Ecto neural progenitor cell (in vitro differentiated cells): Measurements from ENCODE around the gene AURKB.
"Not testable (repeated sequence)": the region's sequence is repeated elsewhere in the genome, so short reads cannot be mapped to it uniquely, and the experiment has no call there.

ENCODE experiments used
- DNase-seq: peaks from one replicate; pipeline ENCODE4 v3.0.0-alpha.2; 2018; ENCODE audit warnings: low spot score

The AURKB gene

DNA sequence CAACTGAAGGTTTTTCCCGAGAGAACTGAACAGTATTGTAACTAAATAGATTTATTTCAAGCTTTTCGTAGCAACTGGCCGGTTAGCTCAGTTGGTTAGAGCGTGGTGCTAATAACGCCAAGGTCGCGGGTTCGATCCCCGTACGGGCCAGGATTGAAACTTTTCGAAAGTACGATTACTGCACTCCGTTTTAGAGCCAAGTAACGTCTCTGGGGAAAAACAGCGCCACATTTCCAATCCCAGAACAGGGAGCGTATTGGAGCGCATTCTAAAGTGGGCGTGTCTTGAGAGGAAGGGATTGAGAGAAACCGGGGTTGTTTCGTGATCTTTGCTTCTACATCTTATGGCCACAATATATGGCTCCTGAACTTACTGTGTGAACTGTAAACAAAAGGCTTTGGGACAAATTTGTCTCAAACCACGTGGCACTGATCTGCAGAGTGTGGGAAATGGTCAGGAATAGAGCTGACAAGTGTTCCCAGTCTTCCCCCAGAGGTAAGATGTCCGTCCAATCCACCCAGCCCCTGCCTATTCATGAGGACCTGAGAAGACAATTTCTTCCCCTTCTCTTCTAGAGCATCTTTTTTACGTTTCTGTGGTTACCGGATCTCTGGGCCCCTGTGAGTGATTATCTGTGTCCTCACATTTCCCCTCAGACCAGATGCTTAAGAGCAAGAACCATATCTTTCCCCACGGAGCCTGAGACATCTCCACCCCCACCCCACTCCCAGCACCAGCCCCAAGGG, 22.7 kb downstream of the AURKB start:
- DNase-seq = peak; percentile 98

DNA sequence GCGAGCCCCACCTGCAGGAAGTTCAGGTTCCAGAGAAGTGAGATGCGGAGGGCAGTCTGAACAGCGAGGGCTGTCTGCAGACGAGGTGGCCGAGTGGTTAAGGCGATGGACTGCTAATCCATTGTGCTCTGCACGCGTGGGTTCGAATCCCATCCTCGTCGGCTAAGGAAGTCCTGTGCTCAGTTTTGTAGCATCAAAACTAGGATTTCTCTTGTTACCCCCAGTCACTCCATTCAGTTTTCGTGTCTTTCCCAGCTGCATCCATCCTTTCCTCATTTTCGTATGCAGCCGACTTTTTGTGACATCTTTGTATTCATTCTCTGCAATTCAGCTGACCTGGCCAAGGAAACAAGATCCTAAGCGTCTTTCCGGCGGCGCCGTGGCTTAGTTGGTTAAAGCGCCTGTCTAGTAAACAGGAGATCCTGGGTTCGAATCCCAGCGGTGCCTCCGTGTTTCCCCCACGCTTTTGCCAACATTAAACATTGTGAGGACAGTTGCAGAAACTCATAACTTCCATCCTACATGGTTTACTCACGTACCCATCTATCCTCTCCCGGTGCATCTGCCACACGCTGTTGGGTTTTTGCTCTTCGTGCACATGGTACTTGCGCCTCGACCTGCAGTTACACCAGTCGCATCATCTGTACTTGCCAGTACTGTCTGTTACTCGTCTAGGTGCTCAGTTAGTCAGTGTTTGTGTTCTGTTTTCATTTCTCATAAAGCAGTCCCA, 23.4 kb downstream of the AURKB start:
- peak; percentile 99 for DNase-seq

DNA sequence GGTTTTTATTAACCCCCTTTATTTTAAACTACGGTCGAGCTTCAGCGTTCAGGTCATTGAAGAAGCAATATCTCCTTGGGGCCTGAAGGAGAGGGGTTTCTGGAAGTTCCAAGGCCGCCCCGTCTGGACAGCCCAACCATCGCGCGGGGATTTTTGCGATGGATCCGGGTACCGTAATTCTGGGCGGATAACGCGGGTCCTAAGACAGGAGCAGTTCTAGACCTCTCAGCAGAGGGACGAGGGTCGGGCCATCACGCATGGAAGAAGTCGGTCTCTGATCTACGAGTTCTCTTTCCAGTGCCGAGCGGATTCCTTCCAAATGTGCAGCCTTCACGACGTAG, 24.0 kb downstream of the AURKB start:
- DNase-seq = no peak

DNA sequence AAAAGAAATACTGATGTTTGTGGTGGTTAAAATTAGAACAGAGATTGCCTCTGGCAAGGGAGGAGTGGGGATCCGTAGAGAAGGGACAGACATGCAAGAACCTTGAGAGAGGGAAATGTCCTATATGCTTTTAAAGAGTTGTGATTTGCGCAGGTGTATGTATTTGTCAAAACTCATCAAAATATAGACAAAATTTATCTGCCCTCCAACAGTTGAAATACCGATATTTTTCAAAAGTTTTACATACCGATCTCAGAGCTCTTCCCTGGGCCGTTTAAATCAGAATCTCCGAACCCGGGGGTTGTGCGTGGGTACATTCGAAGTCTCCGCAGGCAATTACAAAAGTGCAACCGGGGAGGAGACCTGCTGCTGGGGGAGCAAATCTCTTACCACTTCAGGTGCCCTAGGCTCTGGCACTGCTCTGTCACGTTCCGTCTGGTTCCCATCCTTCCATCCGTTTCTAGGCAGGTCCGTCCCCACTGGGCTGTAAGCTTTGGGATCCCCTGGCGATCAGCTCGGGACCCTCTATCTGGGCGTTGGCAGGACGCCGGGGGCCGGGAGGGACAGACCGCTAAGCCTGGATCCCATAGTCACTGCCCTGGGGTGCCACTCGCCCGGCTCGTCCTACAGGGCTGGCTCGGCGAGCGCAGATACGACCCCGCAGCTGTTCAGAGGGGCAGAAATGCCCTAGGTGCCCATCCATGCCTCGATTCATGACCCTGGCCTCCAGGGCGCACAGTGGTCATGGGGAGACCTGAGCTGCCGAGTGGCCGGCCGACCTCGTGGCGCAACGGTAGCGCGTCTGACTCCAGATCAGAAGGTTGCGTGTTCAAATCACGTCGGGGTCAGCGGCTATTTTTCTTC, 24.6 kb downstream of the AURKB start:
- DNase-seq = peak; percentile 100

DNA sequence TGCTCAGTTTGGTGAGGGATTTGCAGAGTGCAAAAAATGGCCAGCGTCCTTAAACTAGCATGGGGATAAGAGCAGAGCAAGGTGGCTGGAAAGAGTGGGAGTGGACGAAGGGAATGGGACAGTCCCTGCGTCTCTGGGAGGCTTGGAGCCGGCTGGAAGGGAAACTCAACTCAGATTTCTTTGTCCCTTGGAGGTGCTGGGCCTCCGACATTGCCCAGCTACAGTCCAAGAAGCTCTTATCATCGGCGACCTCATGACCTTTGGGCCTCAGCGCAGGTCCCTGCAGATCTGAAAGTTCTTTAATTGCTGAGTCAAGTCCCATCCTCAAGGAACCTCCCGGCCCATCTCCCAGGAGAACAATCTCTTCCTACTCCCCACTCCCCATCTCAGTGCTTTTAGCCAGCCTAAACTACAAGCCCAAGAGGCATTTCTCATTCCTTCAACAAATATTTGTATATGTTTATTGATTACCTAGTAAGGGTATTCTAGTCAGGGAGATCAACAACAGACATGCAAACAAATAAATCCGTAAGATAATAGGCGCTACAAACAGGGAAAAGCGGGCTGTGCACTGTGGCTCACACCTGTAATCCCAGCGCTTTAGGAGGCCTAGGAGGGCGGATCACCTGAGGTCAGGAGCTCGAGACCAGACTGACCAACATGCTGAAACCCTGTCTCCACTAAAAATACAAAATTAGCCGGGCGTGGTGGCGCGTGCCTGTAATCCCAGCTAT, 33.2 kb downstream of the AURKB start:
- DNase-seq = no peak

DNA sequence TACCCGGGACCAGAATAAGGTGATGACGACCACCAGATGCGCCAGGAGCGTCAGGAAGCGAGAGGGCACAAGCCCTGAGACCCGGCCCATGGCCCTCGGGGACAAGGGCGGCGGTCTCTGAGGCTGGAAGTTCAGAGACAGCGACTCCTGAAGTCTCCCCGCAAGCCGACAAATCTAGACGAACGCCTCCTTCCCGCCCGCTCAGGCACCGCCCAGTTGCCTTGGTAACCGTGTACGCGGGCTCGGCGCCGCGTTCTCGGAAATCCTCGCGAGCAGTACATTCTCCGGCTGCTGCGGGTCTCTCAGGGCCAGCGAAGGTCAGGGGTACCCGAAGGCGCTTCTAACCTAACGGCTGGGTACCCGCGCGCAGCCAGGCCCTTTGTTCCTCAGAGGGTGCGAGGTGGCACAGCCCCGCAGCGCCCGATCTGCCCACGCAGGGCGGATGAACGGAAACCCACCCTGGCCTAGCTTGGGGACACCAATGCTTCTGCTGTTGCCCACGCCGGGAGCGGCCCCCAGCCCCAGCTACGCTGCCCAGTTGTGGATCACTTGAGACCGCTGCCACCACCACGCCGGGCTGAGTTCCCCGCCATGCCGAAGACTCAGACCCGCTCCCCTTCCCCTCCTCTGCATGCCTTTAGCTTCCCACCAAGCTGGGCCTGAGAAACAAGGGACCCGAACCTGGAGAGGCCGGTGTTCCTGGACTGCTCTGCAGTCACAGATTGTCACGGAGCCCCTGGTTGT, 34.0 kb downstream of the AURKB start, which contains the start of gene TMEM107:
TMEM107 (minus strand) TSS at position 184 of the 744 bp plus-strand sequence; CDS start at position 90, 94 bp downstream.
- peak; percentile 97 for DNase-seq

DNA sequence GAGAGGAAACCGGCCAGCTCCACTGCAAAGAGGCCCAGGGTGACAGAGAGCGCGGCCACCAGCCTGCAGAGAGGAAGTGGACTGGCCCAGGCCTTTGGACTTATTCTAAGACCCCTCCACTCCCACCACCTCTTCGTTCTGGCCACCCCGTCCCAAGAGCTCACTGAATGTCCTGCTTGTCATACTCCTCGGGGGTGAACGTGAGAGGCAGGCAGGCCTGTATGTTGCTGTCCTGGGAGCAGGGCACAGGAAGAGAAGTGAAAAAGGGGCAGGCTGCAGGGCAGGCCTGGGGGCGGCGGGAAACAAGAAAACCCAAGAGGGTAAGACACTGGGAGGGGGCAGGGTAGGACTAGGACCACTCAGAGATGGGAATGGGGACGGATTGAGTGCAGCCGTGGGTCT, 34.6 kb downstream of the AURKB start:
- peak; percentile 67 for DNase-seq

DNA sequence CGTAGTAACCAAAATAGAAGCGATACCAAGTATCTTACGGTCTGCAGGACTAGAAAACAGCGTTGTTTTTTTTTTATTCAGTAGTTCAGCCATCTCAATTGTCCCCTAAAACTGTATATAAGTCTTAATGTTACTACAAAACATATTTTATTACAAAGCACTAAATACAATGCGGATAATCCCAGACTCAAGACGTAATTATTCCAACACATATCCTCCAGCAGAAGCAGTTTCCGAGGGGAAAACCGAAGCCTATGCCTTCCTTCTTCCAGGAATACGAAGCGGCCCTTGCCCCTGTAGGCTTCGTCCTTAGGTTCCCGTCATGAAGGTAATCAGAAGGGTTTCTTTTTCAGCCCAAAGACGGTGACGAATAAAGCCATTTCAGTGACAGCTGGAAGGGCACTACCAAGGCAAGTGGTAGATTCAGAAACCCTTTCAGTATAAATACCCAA, 36.5 kb downstream of the AURKB start:
- DNase-seq = no peak

DNA sequence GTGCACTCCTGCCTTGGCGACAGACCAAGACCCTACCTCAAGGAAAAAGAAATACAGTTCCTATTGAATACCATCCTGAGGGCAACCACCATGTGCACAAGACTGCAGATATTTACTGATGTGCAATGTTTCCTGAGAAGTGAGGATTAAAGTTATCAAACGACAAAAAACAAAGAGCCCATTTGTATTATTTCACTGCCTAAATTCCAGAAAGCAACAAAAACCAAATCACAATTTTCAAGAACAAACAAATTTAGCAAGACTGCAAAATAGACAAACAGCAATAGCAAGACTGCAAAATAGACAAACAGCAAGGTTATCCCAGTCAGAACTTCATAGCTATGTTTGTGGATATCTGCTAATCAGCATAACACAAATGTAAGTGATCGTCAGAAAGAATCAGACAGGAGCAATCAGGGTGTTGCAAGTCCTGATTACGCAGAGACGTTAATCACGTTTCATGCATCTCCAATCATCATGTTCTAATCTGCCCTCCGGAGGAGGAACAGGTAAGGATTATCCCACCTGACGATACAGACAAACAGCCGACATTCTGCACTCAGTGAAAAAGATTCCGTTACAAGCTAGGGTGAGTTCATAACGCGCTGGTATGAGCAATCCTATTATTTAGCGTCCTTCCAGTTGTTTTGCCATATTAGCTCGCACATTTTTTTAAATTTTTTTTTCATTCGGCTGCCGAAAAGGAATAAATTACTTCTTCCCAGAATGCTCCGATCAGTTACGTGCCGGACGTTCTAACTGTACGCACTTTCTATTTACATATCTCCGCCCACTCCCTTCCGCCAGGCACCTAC, 37.1 kb downstream of the AURKB start:
- peak; percentile 86 for DNase-seq

DNA sequence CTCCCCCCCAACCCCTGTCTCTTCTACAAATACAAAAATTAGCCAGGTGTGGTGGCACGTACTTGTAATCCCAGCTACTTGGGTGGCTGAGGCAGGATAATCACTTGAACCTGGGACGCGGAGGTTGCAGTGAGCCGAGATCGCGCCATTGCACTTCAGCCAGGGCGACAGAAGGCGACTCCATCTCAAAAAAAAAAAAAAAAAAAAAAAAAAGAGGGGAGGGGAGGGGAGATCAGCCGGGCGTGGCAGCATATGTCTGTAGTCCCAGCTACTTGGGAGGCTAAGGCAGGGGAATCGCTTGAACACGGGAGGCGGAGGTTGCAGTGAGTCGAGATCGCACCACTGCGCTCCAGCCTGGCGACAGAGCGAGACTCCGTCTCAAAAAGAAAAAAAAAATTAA, 40.2 kb downstream of the AURKB start:
- not testable (repeated sequence) for DNase-seq

DNA sequence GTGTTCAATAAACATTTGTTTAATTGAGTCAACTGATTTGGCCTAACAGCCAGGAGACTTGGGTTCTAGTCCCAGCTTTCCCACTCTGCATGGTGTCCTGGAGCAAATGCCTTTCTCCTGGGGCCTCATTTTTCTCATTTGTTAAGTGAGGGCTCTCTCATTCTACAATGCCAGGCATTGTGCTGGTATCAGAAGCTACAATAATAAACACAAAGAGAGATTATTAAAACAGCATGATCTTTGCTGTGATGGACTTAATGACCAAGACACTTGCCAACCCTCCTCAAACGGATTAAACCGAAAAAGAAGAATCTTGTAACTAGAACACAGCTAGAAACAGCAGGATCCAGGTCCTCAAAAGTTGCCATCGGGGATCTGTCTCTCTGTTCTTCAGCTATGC, 42.8 kb downstream of the AURKB start:
- DNase-seq = no peak

DNA sequence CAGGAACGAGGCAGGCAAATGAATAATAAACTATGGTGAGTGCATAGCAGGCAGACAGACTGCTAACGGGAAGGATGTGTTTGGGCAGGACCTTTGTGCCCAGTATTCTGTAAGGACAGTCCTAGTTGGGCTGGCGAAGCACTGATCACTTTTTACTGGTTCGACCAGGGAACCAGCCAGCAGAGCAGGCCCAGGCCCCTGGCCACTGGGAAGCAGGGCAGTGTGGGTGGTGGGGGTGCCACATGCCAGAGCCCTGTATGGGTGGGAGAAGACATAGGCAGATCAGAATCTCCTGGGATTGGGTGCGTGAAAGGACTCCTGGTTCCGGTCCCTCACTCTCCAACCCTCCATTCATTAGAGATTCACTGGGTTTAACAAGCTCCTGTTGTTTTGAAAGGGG, 43.6 kb downstream of the AURKB start:
- no peak for DNase-seq

DNA sequence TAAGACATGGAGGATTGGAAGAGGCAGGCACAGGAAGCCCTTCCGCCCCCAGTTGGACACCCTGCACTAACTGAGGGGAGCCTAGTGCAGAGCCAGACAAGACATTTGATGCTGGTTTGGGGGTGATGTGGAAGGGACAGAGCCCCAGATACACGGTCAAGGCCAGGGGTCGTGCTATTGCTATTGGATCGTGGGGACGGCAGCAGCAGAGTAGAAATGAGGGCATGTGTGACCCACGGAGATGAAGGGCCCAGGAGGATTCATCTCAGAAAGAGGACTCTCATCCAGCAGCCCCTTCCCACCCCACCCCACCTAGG, 45.6 kb downstream of the AURKB start:
- peak; percentile 45 for DNase-seq

DNA sequence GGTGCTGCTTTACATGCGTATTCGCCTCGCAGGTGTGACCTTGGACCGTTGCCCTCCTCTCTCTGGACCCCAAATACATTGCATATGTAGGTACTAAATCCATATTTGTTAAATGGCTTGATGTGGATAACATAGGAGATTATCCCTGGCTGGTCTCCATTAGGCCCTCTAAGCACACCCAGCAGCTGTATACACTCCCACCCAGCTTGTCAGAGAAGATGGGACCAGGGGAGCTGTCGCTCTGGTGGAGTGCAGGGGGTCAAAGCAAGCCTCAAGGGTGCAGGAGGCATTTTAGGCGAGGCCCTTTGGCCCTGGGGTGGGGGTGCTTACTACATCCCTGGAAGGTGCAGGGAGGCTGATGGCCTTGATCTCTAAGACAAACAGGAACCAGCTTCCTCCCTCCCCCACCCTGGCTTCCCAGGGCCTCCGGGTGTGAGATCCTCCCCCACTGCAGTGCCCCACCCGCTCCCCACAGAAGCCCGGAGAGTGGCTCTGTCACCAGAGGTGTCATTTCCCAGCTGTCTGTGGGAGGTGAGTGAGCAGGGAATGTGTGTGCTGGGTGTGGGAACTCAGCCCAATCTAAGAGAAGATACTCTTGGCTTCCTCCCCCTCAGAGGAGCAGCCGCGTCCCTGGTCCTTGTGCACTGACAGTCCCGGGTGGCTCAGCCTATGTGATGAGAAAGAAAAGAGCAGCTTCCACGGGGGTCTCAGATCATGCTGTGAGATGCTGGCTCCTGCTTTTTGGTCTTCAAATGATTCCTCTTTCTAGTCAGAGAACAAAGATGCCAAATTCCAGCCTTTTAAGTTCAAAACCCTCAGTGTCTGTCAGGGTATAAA, 46.2 kb downstream of the AURKB start:
- peak; percentile 59 for DNase-seq

DNA sequence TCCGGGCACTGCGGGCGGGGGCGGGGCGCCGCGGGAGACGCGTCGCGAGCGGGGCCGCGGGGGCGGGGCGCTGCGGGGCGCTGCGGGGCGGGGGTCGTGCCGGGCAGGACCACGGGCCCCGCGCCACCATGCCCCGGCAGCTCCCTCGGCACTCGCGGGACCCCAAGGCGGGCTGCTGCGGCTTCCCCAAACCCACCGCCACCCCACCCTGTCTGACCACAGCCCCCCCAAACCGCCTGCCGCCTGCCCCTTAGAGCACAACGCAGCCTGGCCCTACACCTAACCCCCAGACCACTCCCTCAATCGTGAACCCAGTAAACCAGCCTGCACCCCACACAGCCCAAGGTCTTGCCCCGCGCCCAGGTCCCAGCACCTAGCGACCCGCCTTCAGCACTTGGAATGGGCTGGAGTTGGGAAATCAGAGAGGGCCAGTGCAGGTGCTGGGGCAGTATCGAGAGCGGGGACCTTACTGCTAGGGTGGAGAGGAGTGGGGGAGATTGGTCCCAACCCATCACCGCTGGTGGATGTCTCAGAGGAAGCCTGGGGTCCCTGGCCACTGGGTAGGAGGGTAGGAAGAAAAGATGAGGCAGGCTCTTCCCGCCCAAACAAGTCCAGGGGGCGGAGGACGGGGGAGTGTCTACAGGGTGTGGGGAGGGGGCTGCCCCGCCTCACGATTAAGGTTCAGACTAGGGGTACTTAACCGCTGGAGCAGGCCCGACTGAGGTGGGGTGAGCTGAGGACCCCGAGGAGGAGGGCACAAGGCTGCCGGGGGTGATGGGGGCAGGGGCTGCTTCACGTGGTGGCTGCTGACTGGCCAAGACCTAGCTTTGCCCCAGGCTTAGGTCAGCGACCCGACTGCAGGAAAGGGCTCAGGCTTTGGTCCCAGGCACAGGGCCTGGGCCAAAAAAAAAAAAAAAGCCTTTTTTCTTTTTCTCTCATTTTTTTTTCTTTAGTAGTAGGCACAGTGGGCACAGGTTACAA, 47.1 kb downstream of the AURKB start:
- peak; percentile 88 for DNase-seq

DNA sequence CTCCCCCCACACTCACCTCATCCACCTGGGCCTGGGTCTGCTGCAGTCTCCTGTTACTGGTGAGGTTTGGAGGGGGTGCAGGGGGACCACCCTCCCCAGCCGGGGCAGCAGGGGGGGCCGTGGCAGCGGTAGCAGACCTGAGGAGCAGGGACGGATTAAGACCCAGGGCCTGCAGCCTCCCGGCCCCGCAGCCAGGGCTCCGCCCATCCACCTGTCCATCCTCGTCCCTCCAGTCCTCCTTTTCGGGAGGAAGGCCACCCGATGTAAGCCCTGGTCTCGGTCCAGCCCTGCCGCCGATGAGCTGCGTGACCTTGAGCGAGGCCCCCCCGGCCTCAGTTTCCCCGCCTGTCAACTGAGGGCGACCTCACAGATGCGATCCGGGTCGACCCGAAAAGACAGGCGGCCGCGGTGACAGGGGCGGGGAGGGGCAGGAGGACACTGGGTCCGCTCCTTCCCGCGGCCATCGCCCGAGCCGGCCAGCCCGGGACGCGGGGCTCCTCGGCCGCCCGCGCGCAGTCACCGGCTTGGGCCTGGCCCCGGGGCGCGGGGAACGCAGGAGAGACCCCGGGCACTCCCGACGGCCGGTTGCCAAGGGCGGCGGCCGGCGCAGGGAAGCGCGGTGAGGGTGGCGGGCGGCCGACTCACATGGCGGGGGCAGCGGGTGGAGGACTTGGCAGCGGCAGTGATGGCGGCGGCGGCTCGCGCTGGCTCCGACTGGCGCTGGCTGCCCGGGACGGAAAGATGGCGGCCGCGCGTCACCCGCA, 48.0 kb downstream of the AURKB start, which contains the start of gene VAMP2:
VAMP2 (minus strand) TSS at position 716 of the 764 bp plus-strand sequence; CDS start at position 647, 69 bp downstream.
- DNase-seq = peak; percentile 92
